SK-N-SH treated with all-trans-retinoic acid at 6 μM for 48 hours (cell line): ENCODE measurements around the gene AGPS.

Source experiments
- CREB5 ChIP-seq: fragments of 250-450 bp; sonication (Bioruptor Pico); IDR thresholded peaks from 2 replicates; pipeline ENCODE4 v1.5.1; 2020; ENCODE audit warnings: low read depth, mild to moderate bottlenecking, moderate library complexity
- CSDC2 ChIP-seq: fragments of 250-450 bp; sonication (Bioruptor Pico); IDR thresholded peaks from 2 replicates; pipeline ENCODE4 v1.5.0; 2020; ENCODE audit warnings: mild to moderate bottlenecking, moderate library complexity
- ESRRG ChIP-seq: fragments of 250-450 bp; sonication (Bioruptor Pico); IDR thresholded peaks from 2 replicates; pipeline ENCODE4 v1.6.1; 2021; ENCODE audit warnings: mild to moderate bottlenecking
- ISL1 ChIP-seq: fragments of 250-450 bp; sonication (Bioruptor Pico); IDR thresholded peaks from 2 replicates; pipeline ENCODE4 v2.1.2; 2022; ENCODE audit warnings: mild to moderate bottlenecking, moderate library complexity
- OSR1 ChIP-seq: fragments of 250-450 bp; sonication (Bioruptor Pico); IDR thresholded peaks from 2 replicates; pipeline ENCODE4 v1.8.0; 2022; ENCODE audit warnings: moderate library complexity, mild to moderate bottlenecking, inconsistent platforms
- PATZ1 ChIP-seq: fragments of 250-450 bp; sonication (Bioruptor Pico); IDR thresholded peaks from 2 replicates; pipeline ENCODE4 v1.8.0; 2020; ENCODE audit warnings: mild to moderate bottlenecking, moderate library complexity, borderline replicate concordance
- POU6F1 ChIP-seq: fragments of 250-450 bp; sonication (Bioruptor Pico); IDR thresholded peaks from 2 replicates; pipeline ENCODE4 v1.8.0; 2021; ENCODE audit warnings: low read depth, mild to moderate bottlenecking, moderate library complexity, borderline replicate concordance
- RARB ChIP-seq: fragments of 250-450 bp; sonication (Bioruptor Pico); IDR thresholded peaks from 2 replicates; pipeline ENCODE4 v1.8.0; 2021; ENCODE audit warnings: mild to moderate bottlenecking, moderate library complexity
- TOX ChIP-seq: fragments of 250-450 bp; sonication (Bioruptor Pico); IDR thresholded peaks from 2 replicates; pipeline ENCODE4 v1.8.0; 2021; ENCODE audit warnings: mild to moderate bottlenecking, moderate library complexity, borderline replicate concordance
- TSHZ2 ChIP-seq: fragments of 250-450 bp; sonication (Bioruptor Pico); IDR thresholded peaks from 2 replicates; pipeline ENCODE4 v1.5.0; 2020; ENCODE audit warnings: mild to moderate bottlenecking, moderate library complexity
- ZFP3 ChIP-seq: fragments of 250-450 bp; sonication (Bioruptor Pico); IDR thresholded peaks from 2 replicates; pipeline ENCODE4 v1.5.0; 2020; ENCODE audit warnings: mild to moderate bottlenecking, moderate library complexity
- ZFP30 ChIP-seq: fragments of 450-650 bp; formaldehyde crosslinking; IDR thresholded peaks from 2 replicates; pipeline ENCODE4 v1.5.0; 2022; ENCODE audit warnings: mild to moderate bottlenecking, moderate library complexity
- ZNF70 ChIP-seq: fragments of 450-650 bp; formaldehyde crosslinking; IDR thresholded peaks from 2 replicates; pipeline ENCODE4 v1.5.0; 2020; ENCODE audit warnings: mild to moderate bottlenecking, moderate library complexity

GRCh38 chr2:177549171-177549570, 156.6 kb downstream of the AGPS start:
- TF ChIP-seq ISL1 (CRISPR knock-in tag) (peak; percentile 99), RARB (CRISPR knock-in tag) (no peak), CREB5 (CRISPR knock-in tag) (peak; percentile 67; the same call in 1 of the 2 replicates), CSDC2 (peak; percentile 72; the same call in 1 of the 2 replicates), POU6F1 (CRISPR knock-in tag) (no peak), TSHZ2 (peak; percentile 82), ZFP30 (CRISPR knock-in tag) (no peak; the same call in 1 of the 2 replicates), ZFP3 (CRISPR knock-in tag) (0 out of 2 replicates have a peak, but pooled peaks have one; percentile 56), ZNF70 (CRISPR knock-in tag) (0 out of 2 replicates have a peak, but pooled peaks have one; percentile 43), TOX (CRISPR knock-in tag) (no peak), OSR1 (CRISPR knock-in tag) (no peak), PATZ1 (CRISPR knock-in tag) (peak; percentile 86; the same call in 1 of the 2 replicates), ESRRG (CRISPR knock-in tag) (peak; percentile 94; the same call in 1 of the 2 replicates)
